ENCODE measurements around the gene SLC4A5.

The SLC4A5 gene

GRCh38 chr2:74349889-74350288 lies 6.7 kb upstream of the SLC4A5 start (continued):
- TF ChIP-seq, protein P1, sequence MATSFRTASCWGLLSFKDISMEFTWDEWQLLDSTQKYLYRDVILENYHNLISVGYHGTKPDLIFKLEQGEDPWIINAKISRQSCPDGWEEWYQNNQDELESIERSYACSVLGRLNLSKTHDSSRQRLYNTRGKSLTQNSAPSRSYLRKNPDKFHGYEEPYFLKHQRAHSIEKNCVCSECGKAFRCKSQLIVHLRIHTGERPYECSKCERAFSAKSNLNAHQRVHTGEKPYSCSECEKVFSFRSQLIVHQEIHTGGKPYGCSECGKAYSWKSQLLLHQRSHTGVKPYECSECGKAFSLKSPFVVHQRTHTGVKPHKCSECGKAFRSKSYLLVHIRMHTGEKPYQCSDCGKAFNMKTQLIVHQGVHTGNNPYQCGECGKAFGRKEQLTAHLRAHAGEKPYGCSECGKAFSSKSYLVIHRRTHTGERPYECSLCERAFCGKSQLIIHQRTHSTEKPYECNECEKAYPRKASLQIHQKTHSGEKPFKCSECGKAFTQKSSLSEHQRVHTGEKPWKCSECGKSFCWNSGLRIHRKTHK (tag by site-specific recombination; IDR thresholded peaks at IDR 0.05), result no peak
- TF ChIP-seq, protein P2, sequence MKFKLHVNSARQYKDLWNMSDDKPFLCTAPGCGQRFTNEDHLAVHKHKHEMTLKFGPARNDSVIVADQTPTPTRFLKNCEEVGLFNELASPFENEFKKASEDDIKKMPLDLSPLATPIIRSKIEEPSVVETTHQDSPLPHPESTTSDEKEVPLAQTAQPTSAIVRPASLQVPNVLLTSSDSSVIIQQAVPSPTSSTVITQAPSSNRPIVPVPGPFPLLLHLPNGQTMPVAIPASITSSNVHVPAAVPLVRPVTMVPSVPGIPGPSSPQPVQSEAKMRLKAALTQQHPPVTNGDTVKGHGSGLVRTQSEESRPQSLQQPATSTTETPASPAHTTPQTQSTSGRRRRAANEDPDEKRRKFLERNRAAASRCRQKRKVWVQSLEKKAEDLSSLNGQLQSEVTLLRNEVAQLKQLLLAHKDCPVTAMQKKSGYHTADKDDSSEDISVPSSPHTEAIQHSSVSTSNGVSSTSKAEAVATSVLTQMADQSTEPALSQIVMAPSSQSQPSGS (tag by site-specific recombination; IDR thresholded peaks at IDR 0.05; ENCODE audit: low read depth), result no peak
- TF ChIP-seq ZSCAN16 (tag by site-specific recombination; IDR thresholded peaks at IDR 0.05) (no peak), ZNF776 (tag by site-specific recombination; IDR thresholded peaks at IDR 0.05; ENCODE audit: borderline replicate concordance) (no peak), ZNF488 (tag by site-specific recombination; IDR thresholded peaks at IDR 0.05) (no peak), ZBTB26 (tag by site-specific recombination; optimal IDR thresholded peaks at IDR 0.05) (no peak), ZIC2 (tag by site-specific recombination; IDR thresholded peaks at IDR 0.05) (no peak), IKZF3 (tag by site-specific recombination; IDR thresholded peaks at IDR 0.05) (no peak), ZNF501 (tag by site-specific recombination; IDR thresholded peaks at IDR 0.05) (no peak)

GRCh38 chr2:74347742-74348141 lies 4.5 kb upstream of the SLC4A5 start:
- ChIA-PET CTCF (interaction anchor here (0.6 to 5.1 kb wide), 2 partner anchors 13 to 366 kb away, joined by 3 to 42 read pairs; no protein-coding TSS in a partner anchor), POLR2A (no interaction called here)
- Histone ChIP-seq H3K4me3 (ENCODE audit: low read depth, low read length) (no peak overlapping the region), H3K4me1 (ENCODE audit: control insufficient read depth, insufficient read depth, low read length) (no peaks in the 10 kb centered on the region; the same call in 1 of the 2 replicates), H3K9me3 (ENCODE audit: control insufficient read depth, insufficient read depth, low read depth, low read length) (no peaks in the 10 kb centered on the region), H3K27ac (ENCODE audit: extremely low read depth, low read depth, low read length) (no peak overlapping the region), H3K36me3 (ENCODE audit: control insufficient read depth in 2 of 2, insufficient read depth in 1 of 2, low read length in 2 of 2) (no peaks in the 10 kb centered on the region)
- no peak for TF ChIP-seq ZNF585B (tag by site-specific recombination; IDR thresholded peaks at IDR 0.05)
- TF ChIP-seq, protein P3, sequence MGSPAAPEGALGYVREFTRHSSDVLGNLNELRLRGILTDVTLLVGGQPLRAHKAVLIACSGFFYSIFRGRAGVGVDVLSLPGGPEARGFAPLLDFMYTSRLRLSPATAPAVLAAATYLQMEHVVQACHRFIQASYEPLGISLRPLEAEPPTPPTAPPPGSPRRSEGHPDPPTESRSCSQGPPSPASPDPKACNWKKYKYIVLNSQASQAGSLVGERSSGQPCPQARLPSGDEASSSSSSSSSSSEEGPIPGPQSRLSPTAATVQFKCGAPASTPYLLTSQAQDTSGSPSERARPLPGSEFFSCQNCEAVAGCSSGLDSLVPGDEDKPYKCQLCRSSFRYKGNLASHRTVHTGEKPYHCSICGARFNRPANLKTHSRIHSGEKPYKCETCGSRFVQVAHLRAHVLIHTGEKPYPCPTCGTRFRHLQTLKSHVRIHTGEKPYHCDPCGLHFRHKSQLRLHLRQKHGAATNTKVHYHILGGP (tag by site-specific recombination; IDR thresholded peaks at IDR 0.05), result no peak
- TF ChIP-seq ZNF341 (tag by site-specific recombination; IDR thresholded peaks at IDR 0.05; ENCODE audit: low read depth), result no peak
- TF ChIP-seq, protein P4, sequence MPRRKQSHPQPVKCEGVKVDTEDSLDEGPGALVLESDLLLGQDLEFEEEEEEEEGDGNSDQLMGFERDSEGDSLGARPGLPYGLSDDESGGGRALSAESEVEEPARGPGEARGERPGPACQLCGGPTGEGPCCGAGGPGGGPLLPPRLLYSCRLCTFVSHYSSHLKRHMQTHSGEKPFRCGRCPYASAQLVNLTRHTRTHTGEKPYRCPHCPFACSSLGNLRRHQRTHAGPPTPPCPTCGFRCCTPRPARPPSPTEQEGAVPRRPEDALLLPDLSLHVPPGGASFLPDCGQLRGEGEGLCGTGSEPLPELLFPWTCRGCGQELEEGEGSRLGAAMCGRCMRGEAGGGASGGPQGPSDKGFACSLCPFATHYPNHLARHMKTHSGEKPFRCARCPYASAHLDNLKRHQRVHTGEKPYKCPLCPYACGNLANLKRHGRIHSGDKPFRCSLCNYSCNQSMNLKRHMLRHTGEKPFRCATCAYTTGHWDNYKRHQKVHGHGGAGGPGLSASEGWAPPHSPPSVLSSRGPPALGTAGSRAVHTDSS (tag by site-specific recombination; IDR thresholded peaks at IDR 0.05), result no peak
- TF ChIP-seq ZNF157 (tag by site-specific recombination; IDR thresholded peaks at IDR 0.05), result no peak
- TF ChIP-seq ELK4 (IDR thresholded peaks at IDR 0.05; ENCODE audit: borderline replicate concordance, low read depth, low read length), result no peak
- no peak for TF ChIP-seq ZNF280C (tag by site-specific recombination; IDR thresholded peaks at IDR 0.05)
- no peak for TF ChIP-seq ZFP69B (tag by site-specific recombination; IDR thresholded peaks at IDR 0.05)
- TF ChIP-seq YY1 (tag by site-specific recombination; IDR thresholded peaks at IDR 0.05), result no peak
- TF ChIP-seq, protein P5, sequence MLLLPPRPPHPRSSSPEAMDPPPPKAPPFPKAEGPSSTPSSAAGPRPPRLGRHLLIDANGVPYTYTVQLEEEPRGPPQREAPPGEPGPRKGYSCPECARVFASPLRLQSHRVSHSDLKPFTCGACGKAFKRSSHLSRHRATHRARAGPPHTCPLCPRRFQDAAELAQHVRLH (tag by site-specific recombination; IDR thresholded peaks at IDR 0.05), result no peak
- TF ChIP-seq ZFHX2 (tag by site-specific recombination; conservative IDR thresholded peaks at IDR 0.05), result no peak
- TF ChIP-seq MEIS1 (CRISPR knock-in tag; IDR thresholded peaks at IDR 0.05; ENCODE audit: borderline replicate concordance), result no peak
- no peak for TF ChIP-seq ZNF391 (tag by site-specific recombination; IDR thresholded peaks at IDR 0.05; ENCODE audit: borderline replicate concordance, low read depth)

Data from HEK293 (cell line).